Prostate gland (tissue), 2 donors: Measurements from ENCODE around the gene PCDH8. TPM values are rescaled to one million over a fixed set of nuclear protein-coding genes. Genes with fewer than 3 reads are reported as not detected.

Source experiments
- DNase-seq: peaks from one replicate; pipeline ENCODE4 v3.0.0-alpha.2; 2019; ENCODE audit warnings: low spot score
- H3K27ac ChIP-seq, 2 donors: fragments of 200-600 bp; sonication (generic); 2 replicates each; pipeline ENCODE4 v1.5.1; 2017 to 2019
- H3K27me3 ChIP-seq: fragments of 200-600 bp; sonication (generic); replicated peaks from 2 replicates; pipeline ENCODE4 v1.5.1; 2019; ENCODE audit not compliant: insufficient read depth
- H3K36me3 ChIP-seq, 2 donors: fragments of 200-600 bp; sonication (generic); 1 replicate in 1 of 2; 2 replicates in 1 of 2; pipeline versions ENCODE4 v1.5.1 to v1.8.1; 2017 to 2019
- H3K4me1 ChIP-seq: fragments of 200-600 bp; sonication (generic); replicated peaks from 2 replicates; pipeline ENCODE4 v1.5.1; 2019
- H3K4me3 ChIP-seq, 2 donors: fragments of 200-600 bp; sonication (generic); 2 replicates each; pipeline ENCODE4 v1.5.1; 2017 to 2019
- H3K9me3 ChIP-seq: fragments of 200-600 bp; sonication (generic); 2 replicates; pipeline ENCODE4 v1.5.1; 2017
- CTCF ChIP-seq, 4 experiments: fragments of 200-600 bp in 2 of 4; fragments of 450-650 bp in 2 of 4; sonication (generic) in 2 of 4; IDR thresholded peaks; 1 replicate in 3 of 4; 2 replicates in 1 of 4; pipeline ENCODE4 v1.5.1; 2016 to 2019; ENCODE audit warnings: antibody characterized with exemption in 4 of 4, mild to moderate bottlenecking in 2 of 4, moderate library complexity in 2 of 4
- POLR2A ChIP-seq: fragments of 450-650 bp; IDR thresholded peaks from one replicate; pipeline ENCODE4 v1.6.1; 2016; ENCODE audit warnings: antibody characterized with exemption, mild to moderate bottlenecking
- POLR2AphosphoS5 ChIP-seq: sonication (generic); formaldehyde crosslinking; IDR thresholded peaks from one replicate; pipeline ENCODE4 v1.6.1; 2017; ENCODE audit warnings: antibody characterized with exemption
- WGBS: methylation state at CpG from one replicate; pipeline ENCODE4 v1.1.5; 2018; 5-methylcytosine and 5-hydroxymethylcytosine counted together
- intact Hi-C: fragments of 100-400 bp; cut with DNase I; formaldehyde crosslinking; loops from one replicate; pipeline ENCODE4 v1.14.2; 2022
- total RNA-seq, 2 donors: library from RNA; depleted of rRNA; stranded (reverse); fragments of >200 nt; gene quantifications; one replicate each; pipeline ENCODE4 v1.1.0, GENCODE V29; 2016

Gene PCDH8
- total RNA-seq, 2 donors from 2014 or later, result 6.0 to 9.5 TPM

DNA sequence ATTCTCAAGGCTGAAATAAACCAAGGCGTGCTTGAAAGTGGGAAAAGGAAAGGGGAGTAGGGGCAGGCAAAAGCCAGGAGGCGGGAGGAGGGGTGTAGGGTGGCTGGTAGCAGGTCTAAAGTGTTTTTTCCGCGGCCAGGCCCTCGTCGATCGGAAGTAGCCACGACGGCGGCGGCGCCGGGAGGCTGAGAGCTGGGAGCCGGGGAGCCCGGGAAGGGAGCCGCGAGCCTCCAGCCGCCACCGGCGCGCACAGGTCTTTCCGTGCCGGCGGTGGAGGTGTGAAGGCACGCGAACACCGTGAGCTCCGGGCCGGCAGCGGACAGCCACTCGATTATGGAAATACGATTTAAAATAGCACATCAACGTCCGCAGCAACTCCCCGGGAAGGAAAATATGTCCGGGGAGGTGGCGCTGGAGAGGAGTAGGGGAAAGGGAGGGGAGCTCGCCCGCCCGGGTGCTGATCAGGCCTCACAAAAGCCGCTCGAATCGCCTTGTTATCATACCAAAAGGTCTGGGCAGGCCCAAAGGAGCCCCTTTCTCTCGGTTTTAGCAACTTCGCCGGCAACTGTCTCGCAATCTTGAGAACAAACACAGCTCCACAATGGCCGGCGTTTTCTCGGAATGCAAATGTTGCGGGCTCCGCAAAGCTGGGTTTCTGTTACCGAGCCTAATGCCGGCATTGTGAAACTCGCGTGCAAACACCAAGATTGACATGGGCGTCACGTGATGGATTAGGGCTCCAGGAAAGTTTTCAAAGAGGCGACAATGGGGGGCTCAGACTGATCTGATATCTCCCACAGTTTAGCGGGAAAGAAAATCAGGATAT is 2.9 kb upstream of the PCDH8 start:
- no peak for DNase-seq

DNA sequence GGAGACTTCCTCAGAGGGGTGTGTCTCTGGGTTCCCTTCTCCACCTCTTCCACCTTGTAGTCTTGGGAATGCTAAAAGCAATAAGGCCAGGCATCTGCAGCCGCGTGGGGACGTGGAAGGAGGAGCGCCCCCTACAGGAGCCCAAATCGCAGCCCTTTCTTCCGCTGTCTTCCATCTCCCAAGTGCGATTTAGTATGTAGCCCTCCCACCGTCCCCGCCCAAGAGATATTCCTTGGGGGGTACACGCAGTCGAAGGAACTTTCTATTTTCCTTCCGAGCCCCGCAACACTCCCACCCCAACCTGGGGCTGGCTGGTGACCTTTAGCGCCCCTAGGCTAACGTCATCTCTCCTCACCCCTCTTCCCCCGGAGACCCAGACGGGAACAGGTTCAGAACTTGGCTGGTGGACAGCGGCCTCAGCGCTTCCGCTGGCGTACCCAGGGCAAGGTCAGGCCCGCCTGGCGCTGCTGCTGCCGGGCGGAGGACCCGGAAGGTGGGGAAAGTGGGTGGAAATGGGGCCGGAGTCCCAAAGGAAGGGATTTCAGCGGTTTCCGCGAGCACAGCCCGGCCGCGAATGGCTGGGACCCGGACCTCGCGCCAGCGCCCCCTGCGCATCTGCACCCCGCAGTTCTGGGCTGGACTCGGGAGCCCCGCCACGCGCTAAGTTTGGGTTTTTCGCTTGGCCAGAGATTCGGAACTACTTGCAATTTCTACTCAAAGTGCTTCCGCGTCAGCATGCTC is 2.1 kb upstream of the PCDH8 start:
- Histone ChIP-seq H3K4me1 (peaks cover 3% of the 10 kb centered on the region), H3K4me3 (peak overlapping the region; percentile 34 to 42), H3K27ac (peak overlapping the region in 1 of 2 donors; percentile 17), H3K27me3 (peaks cover 31% of the 10 kb centered on the region), H3K36me3 (no peaks in the 10 kb centered on the region), H3K9me3 (no peaks in the 10 kb centered on the region)
- intact Hi-C loops, result no loop called here
- TF ChIP-seq CTCF (IDR thresholded peaks at IDR 0.05), result no peak
- no peak for TF ChIP-seq POLR2AphosphoS5
- TF ChIP-seq POLR2A, result no peak
- under 1% methylated on average over 47 of the region's 47 CpGs for WGBS
- DNase-seq, result no peak

More for the DNA sequence above, 2.9 kb upstream of the PCDH8 start:
- Histone ChIP-seq H3K36me3 (no peaks in the 10 kb centered on the region), H3K4me1 (peaks cover 3% of the 10 kb centered on the region), H3K9me3 (no peaks in the 10 kb centered on the region), H3K27ac (peak overlapping the region; percentile 12 to 17), H3K4me3 (peak overlapping the region; percentile 34 to 42), H3K27me3 (peaks cover 33% of the 10 kb centered on the region)
- intact Hi-C loops, result no loop called here
- TF ChIP-seq POLR2AphosphoS5, result no peak
- TF ChIP-seq POLR2A, result no peak
- WGBS, result under 1% methylated on average over 60 of the region's 60 CpGs

- no peak for DNase-seq
- intact Hi-C loops, result no loop called here
- Histone ChIP-seq H3K4me3 (no peak overlapping the region), H3K27me3 (peaks cover 29% of the 10 kb centered on the region), H3K27ac (no peak overlapping the region), H3K9me3 (no peaks in the 10 kb centered on the region), H3K36me3 (no peaks in the 10 kb centered on the region), H3K4me1 (peaks cover 3% of the 10 kb centered on the region)
- WGBS, result 11% methylated on average over 5 of the region's 5 CpGs
- TF ChIP-seq POLR2A (no peak), CTCF (IDR thresholded peaks at IDR 0.05) (no peak), POLR2AphosphoS5 (no peak)
These were observed 1.6 kb upstream of the PCDH8 start for GRCh38 chr13:52850072-52850395.

DNA sequence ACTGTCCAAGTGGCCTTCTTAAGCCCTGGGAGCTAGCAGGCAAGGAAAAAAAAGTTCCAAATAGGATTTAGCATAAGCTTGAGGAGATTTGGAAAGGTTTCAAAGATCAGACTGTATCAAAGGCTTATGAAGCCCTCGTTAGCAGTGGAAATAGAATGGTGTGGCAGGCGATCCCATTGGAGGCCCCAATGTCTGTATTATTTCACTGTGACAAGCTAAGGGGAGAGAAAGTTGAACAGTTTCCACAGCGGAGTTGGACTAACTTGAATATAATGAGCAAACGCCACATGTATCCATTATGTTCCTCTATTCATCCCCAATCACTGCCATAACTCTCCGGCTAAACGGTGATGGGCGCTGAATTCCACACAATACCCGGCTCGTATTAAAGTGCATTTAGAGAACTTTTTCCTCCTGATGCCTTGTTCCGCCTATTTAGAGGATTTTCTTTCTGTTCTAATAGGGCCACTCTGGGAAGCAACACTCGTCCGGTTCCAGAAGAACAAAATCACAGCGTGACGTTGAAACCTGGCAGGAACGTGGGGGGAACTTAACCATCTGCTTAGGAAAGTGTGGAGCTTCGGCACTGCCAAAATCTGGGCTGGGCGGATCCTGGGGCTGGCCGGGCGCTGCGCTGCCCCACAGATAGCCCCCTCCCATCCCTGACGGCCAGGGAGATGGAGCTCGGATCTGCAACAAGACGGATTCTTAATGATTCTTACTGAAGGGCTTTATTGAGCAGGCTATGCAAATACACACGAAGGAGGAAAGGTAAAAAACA is 1.0 kb upstream of the PCDH8 start:
- peaks cover 3% of the 10 kb centered on the region for H3K4me1 ChIP-seq
- H3K36me3 ChIP-seq, result no peaks in the 10 kb centered on the region
- TF ChIP-seq POLR2AphosphoS5 (no peak), POLR2A (no peak), CTCF (IDR thresholded peaks at IDR 0.05) (no peak)
- 8% methylated on average over 24 of the region's 24 CpGs for WGBS
- H3K27me3 ChIP-seq, result peaks cover 29% of the 10 kb centered on the region
- no peak overlapping the region for H3K27ac ChIP-seq
- DNase-seq, result no peak
- intact Hi-C loops, result no loop called here
- H3K4me3 ChIP-seq, result no peak overlapping the region
- no peaks in the 10 kb centered on the region for H3K9me3 ChIP-seq
